Measurements from ENCODE around the gene SDC1. TPM values are rescaled to one million over a fixed set of nuclear protein-coding genes. Genes with fewer than 3 reads are reported as not detected.

Gene SDC1
- polyA plus RNA-seq, 1 of the 3 experiments (the other 2 are of a cell fraction) = 122 TPM

DNA sequence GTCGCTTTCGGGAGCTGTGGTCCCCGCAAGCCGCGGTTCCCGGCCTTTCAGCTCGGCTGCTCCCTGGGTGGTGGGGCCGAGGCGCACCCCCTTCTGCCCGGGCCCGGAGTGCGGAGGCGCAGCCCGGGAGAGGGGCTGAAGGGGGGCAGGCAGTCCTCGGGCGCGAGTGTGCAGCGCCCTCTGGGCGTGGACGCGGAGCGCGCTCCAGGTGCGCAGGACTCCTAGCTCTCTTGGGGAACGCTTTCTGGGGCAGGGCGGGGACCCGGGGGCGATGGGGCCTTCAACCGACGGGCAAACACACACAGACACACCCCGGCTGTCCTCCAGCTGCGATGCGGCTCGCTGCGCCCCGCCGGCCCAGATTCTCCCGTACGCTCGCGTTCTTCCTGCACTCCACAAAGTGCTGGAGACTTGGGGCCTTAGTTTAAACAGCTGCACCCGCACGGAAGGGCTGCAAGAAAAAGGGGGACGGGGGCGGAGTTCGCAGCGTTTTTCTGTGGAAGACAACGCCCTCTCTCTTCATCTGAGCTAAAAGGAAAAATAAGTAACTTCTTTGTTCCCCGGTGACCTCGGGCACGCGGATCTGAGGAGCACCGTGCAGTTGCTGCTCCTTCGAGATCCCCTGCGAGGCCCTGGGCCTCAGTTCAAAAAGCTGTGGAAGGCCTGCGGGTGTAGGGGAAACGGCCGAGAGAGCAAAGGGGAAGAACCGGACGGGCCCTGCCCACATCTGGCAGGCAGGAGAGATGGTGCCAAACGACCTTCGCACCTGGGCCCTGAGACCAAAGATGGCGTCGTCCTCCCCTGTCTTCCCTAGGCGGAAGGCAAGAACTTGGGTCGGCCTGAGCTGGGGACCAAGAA is 593 bp upstream of the SDC1 start:
- Histone ChIP-seq H3K9me2 (no peaks in the 10 kb centered on the region), H3K27ac (ENCODE audit: low read depth in 2 of 2, low read length in 1 of 2) (peak overlapping the region in 1 of 2 experiments; percentile 99; a peak in 2 of 4 replicates), H3K4me2 (peak overlapping the region; percentile 99; the same call in 1 of the 2 replicates), H3F3A (replicated peaks; ENCODE audit: insufficient read depth) (peaks cover 24% of the 10 kb centered on the region), H3K36me3 (replicated peaks in 1 of 2; ENCODE audit: control insufficient read depth in 1 of 2, insufficient read depth in 2 of 2, low read length in 1 of 2) (no peaks in the 10 kb centered on the region), H3K27me3 (ENCODE audit: insufficient read depth) (no peaks in the 10 kb centered on the region), H3K9me3 (no peaks in the 10 kb centered on the region), H4K20me1 (ENCODE audit: insufficient read depth) (no peaks in the 10 kb centered on the region), H3K4me1 (ENCODE audit: control insufficient read depth in 1 of 2, insufficient read depth in 2 of 2, low read depth in 1 of 2, low read length in 1 of 2) (peaks cover 26 to 30% of the 10 kb centered on the region in 2 experiments), H2AFZ (ENCODE audit: low read depth) (peak overlapping the region; percentile 91), H3K9ac (peak overlapping the region; percentile 75; the same call in 1 of the 2 replicates), H3K79me2 (ENCODE audit: insufficient read depth) (peaks cover 23% of the 10 kb centered on the region; the same call in 1 of the 2 replicates), H3K4me3 (ENCODE audit: low read depth in 2 of 2, low read length in 1 of 2) (peak overlapping the region; percentile 68 to 77)
- ChIA-PET POLR2A (interaction anchor here (0.6 to 2.7 kb wide), 9 partner anchors 8 to 111 kb away, joined by 3 to 11 read pairs (median 4); no protein-coding TSS in a partner anchor), CTCF (interaction anchor here (0.6 to 10.4 kb wide), 71 partner anchors 9 to 377 kb away, joined by 3 to 215 read pairs (median 6); no protein-coding TSS in a partner anchor)
- DNase-seq = no peak
- WGBS (ENCODE audit: low lambda C conversion rate) = 34% methylated on average over 51 of the region's 66 CpGs
- no peak for TF ChIP-seq REST (IDR thresholded peaks at IDR 0.05; ENCODE audit: low read depth, low read length)
- no peak for TF ChIP-seq ELF1 (IDR thresholded peaks at IDR 0.05)
- peak; percentile 85 for TF ChIP-seq SMC3 (IDR thresholded peaks at IDR 0.05; ENCODE audit: low read depth, low read length)
- TF ChIP-seq ZBTB33 (IDR thresholded peaks at IDR 0.05; ENCODE audit: borderline replicate concordance, low read depth) = no peak
- TF ChIP-seq RAD21 (IDR thresholded peaks at IDR 0.05; ENCODE audit: low read length) = peak; percentile 81
- TF ChIP-seq RCOR1 (IDR thresholded peaks at IDR 0.05; ENCODE audit: low read length) = no peak; the same call in 1 of the 2 replicates
- TF ChIP-seq RFX5 (IDR thresholded peaks at IDR 0.05; ENCODE audit: low read length) = no peak
- TF ChIP-seq, protein P1, sequence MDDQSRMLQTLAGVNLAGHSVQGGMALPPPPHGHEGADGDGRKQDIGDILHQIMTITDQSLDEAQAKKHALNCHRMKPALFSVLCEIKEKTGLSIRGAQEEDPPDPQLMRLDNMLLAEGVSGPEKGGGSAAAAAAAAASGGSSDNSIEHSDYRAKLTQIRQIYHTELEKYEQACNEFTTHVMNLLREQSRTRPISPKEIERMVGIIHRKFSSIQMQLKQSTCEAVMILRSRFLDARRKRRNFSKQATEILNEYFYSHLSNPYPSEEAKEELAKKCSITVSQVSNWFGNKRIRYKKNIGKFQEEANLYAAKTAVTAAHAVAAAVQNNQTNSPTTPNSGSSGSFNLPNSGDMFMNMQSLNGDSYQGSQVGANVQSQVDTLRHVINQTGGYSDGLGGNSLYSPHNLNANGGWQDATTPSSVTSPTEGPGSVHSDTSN (IDR thresholded peaks at IDR 0.05) = no peak
- no peak for TF ChIP-seq EP300 (IDR thresholded peaks at IDR 0.05; ENCODE audit: borderline replicate concordance in 1 of 2, low read depth in 1 of 2, low read length in 1 of 2)
- TF ChIP-seq CTCF (IDR thresholded peaks at IDR 0.05) = peak; percentile 72
- no peak for TF ChIP-seq GATA2 (CRISPR knock-in tag; IDR thresholded peaks at IDR 0.05)
- TF ChIP-seq RXRA (IDR thresholded peaks at IDR 0.05; ENCODE audit: borderline replicate concordance, low read depth) = no peak
- no peak for TF ChIP-seq EZH2phosphoT487 (IDR thresholded peaks at IDR 0.05; ENCODE audit: borderline replicate concordance, low read depth)
- TF ChIP-seq, protein P2, sequence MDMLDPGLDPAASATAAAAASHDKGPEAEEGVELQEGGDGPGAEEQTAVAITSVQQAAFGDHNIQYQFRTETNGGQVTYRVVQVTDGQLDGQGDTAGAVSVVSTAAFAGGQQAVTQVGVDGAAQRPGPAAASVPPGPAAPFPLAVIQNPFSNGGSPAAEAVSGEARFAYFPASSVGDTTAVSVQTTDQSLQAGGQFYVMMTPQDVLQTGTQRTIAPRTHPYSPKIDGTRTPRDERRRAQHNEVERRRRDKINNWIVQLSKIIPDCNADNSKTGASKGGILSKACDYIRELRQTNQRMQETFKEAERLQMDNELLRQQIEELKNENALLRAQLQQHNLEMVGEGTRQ (IDR thresholded peaks at IDR 0.05; ENCODE audit: borderline replicate concordance, low read depth, low read length) = no peak
- no peak for TF ChIP-seq TAF1 (IDR thresholded peaks at IDR 0.05; ENCODE audit: borderline replicate concordance, low read depth, low read length)
- TF ChIP-seq SIN3A (IDR thresholded peaks at IDR 0.05; ENCODE audit: borderline replicate concordance, low read depth, low read length) = no peak
- TF ChIP-seq NRF1 (IDR thresholded peaks at IDR 0.05; ENCODE audit: low read depth, low read length) = peak; percentile 58
- no peak for TF ChIP-seq FOXJ3 (CRISPR knock-in tag; IDR thresholded peaks at IDR 0.05)
- TF ChIP-seq POLR2AphosphoS5 (IDR thresholded peaks at IDR 0.05; ENCODE audit: low read depth, low read length) = peak; percentile 22; the same call in 1 of the 2 replicates
- TF ChIP-seq FOSL2 (IDR thresholded peaks at IDR 0.05; ENCODE audit: borderline replicate concordance, low read depth) = no peak
- peak; percentile 48; the same call in 1 of the 2 replicates for TF ChIP-seq MXI1 (IDR thresholded peaks at IDR 0.05; ENCODE audit: low read depth, low read length)
- no peak for TF ChIP-seq TCF12 (IDR thresholded peaks at IDR 0.05)
